Raji (cell line): ENCODE results near the gene MRPS18B.
A peak's percentile ranks its signal among the peaks of the same experiment; 100 is the strongest.

Experiments
- POLR2A ChIP-seq: IDR thresholded peaks from 2 replicates; pipeline ENCODE4 v1.6.1; 2011; ENCODE audit warnings: low read depth, low read length, control low read depth; ENCODE audit not compliant: insufficient read depth

Gene MRPS18B

DNA sequence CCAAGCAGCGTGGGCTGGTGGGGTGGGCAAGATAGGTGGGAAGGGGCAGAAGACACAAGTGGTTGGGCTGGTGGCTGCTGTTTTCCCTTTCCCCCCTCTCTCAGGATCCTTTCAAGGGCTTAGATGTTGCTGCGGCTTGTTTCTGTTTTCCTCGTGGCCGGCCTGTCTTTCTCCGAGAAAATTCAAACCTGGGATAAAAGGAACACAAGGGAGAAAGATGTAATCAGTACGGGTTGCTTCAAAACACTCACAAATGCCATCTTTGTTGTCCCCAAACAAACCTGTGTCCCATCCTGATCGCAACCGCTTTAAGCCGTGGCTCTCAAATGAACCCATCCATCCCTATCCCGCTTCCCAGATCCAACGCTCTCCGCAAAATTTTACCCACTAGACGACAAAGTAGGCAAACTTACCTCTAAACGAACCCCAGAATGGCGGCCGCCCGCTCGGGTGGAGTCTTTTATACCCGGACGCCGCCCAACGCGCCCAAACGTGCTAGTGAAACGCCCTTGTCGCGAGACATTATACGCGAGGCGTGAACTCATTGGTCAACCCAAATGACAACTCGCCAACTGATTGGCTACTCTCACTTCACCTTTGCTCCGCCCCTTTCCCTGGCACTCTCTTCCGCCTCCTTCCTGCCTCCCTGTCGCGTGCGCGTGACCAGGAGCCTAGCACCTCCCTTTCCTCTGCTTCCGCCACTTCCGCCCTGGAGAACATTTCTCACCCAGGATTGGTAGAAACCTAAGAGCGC lies 652 bp upstream of the MRPS18B start, which contains the start of gene PPP1R10:
Gene PPP1R10, minus strand, starts transcription at position 433 of the 754 bp plus-strand sequence. CDS start 7,299 bp downstream, outside the sequence.
- peak; percentile 98 for TF ChIP-seq POLR2A

DNA sequence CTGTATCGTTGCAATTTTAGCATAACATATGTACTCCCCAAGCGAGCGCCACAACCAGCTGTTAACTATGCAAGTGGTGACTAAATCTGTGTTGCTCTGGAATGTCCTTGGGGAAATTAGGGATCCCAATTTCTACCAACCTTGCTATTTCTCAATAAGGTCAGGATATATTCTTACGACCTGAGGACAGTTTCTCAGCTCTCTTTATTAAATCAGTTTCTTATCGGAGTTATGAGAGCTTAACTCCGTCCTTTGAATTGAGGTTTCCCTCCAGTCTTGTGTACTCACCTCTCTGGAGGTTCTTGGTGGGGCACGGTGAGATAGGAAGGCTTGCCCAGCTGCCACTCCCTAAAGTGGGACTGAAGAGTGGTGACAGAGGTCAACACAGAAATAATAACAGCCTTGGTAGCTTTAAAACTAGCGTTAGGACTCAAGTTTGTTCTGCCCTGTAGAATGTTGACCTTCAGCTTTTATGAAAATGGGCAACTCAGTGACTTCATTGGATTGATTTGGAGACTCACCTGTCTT lies 694 bp downstream of the MRPS18B start:
- TF ChIP-seq POLR2A: no peak

DNA sequence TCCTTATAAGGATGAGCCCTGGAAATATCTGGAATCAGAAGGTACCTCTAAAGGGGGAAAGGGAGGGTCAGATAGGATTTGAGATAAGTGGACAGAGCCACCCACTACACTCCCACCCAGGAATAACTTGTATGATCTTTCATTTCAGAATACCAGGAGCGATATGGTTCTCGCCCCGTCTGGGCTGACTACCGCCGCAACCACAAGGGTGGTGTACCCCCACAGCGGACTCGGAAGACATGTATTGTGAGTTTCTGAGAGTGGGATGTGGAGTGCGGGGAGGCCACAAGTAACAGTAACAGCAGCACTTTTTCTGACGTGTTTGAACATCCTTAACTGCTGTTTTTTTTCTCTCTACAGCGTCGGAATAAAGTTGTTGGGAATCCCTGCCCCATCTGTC lies 1.9 kb downstream of the MRPS18B start:
- TF ChIP-seq POLR2A: no peak

DNA sequence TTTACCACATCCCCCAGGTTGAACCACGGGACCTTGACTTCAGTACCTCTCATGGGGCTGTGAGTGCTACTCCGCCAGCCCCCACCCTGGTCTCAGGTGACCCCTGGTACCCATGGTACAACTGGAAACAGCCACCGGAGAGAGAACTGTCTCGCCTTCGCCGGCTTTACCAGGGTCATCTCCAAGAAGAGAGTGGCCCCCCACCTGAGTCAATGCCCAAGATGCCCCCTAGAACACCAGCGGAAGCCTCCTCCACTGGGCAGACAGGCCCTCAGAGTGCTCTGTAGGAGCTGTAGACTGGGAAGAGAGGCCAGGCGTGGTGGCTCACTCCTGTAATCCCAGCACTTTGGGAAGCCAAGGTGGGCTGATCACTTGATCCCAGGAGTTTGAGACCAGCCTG lies 7.9 kb downstream of the MRPS18B start:
- TF ChIP-seq POLR2A: no peak

DNA sequence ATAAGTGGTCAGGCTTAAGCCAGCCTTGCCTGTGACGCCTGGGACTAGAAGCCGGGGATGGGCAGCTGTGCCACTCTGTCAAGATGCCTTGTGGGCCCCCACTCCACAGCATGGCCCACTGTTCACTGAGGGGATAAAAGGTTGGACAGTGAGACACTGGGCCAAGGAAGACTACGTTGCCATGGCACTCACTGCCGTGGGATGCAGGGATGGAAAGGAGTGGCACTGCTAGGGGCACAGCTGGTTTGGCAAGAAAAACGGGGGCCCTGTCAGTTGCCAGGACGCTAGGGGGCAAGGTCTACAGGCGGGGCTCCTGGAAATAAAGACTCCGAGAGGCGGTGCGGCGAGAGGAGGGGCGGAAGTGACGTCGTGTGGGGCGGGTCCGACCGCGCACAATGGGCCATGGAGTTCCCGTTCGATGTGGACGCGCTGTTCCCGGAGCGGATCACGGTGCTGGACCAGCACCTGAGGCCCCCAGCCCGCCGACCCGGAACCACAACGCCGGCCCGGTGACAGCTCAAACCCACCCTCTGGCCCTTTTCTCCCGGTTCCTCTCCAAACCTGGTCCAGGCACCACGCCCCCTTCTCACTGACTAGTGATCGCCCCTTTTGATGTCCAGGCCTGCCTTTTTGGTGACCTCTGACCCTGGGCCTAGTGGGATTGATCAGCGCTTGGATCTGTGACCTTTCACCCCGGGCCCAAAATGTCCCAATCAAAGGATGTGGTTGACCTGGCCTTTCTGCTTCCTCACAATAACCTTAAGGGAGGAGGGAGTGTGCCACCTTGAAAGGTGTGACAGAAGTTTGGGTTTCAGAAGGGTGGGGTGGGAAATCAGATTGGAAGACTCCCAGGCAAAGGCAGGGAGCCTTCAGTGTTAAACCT lies 9.1 kb downstream of the MRPS18B start, which contains the start of gene ATAT1:
Gene ATAT1, plus strand, starts transcription at position 391 of the 883 bp plus-strand sequence.
- TF ChIP-seq POLR2A: peak; percentile 89

DNA sequence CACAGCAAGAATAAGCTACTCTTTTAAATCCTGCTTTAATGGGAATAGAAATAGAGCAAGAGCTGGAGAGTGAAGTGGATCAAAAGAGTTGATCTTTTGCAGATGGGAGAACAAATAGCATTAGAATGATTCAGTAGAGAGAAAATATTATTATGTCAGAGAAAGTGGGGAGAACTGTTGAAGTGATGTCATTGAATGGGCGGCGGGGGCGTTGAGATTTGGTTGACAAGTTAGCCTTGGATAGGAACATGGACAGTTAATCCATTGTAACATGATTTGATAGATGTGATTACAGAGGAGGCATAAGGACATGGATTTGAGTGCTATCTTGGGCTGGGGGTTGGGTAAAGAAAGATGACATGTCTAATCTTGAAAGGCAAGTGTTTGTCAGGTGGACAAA lies 18.2 kb downstream of the MRPS18B start:
- TF ChIP-seq POLR2A: no peak

DNA sequence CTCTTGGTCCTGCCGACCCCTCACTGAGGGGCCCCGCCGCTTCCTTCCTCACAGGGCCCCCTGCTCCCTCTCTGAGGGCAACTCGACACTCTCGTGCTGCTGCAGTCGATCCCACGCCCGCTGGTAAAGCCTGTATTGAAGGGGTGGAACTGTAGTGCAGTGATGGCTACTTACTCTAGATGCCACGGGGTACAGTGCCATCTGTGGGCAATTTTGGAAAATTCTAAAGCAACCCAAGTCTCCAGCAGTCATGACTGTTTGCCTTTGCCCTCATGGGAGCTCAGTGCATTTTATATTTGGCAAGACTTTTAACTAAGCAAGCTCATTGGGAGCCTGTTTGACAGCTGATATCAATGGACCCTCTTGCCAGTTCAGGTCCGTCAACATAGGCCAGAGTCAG lies 22.8 kb downstream of the MRPS18B start:
- TF ChIP-seq POLR2A: no peak

DNA sequence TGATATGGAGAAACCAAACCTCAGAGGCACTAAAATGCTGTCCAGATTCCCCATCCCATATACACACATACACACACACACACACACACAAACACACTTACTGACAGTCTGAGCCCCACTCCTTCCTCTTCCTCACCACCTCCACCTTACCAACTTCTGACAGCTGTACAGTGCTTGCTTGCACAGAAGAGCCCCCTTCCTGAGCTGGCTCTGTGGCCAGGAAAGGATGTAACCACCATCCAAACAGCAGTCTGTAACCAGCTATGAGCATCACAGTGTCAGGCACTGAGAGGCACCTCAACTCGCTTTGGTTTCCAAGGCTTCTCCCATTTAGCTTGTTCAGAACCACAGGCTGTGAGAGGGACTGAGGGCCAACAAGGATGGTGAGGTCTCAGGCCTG lies 23.4 kb downstream of the MRPS18B start:
- TF ChIP-seq POLR2A: no peak

DNA sequence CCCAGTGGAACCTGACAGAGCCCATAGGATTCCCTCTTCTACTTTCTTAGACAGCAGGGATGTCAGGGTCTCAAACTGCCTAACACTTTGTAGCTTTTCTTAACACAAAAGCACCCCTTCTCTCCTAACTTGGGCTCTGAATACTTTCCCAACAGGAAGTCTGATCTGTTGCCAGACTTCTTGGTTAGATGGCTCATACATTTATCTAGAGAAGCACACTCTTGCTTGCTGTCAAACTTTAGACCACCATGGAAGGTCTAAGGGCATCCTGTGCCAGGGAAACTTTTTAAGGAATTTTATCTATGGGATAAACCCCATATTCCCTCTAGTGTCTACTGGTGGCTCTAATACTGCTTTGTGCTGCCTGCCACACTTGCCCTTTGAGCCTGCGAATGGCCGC lies 26.0 kb downstream of the MRPS18B start:
- no peak for TF ChIP-seq POLR2A

DNA sequence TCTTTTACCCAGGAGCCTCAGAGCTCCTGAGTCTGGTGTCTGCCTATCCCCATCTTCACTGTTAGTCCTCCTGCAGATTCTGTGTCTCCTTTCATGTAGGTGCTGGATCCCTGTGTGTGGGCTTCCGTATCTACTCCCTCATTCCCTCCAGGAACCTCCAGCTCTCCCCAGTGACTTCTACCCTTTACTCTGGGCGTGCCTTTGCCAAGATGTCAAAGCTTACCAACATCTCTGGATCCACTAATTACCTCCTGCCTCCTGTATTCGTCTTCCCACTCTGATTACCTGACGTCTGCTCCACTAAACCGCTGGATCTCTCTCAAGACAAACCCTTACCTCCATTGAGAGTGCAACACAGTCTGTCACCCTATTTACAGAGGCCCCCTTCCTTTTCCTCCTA lies 27.1 kb downstream of the MRPS18B start:
- no peak for TF ChIP-seq POLR2A

DNA sequence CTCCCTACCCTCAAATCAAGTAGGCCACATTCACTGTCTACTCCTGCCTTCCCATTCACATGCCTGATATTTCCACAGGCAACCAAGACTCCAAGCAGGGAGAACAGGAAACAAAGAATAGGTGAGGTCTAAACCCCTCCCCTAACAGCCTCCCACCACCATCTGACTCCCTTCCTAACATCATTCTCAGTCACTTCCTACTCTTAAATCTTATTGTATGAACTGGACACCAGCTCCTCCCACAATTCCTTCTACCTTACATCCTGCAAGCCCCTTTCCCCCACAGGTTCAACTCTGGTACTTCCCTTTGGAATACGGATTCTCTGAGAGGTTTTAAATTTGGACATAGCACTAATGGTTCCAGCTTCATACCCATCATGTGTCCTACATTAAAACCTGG lies 28.3 kb downstream of the MRPS18B start:
- TF ChIP-seq POLR2A: no peak

DNA sequence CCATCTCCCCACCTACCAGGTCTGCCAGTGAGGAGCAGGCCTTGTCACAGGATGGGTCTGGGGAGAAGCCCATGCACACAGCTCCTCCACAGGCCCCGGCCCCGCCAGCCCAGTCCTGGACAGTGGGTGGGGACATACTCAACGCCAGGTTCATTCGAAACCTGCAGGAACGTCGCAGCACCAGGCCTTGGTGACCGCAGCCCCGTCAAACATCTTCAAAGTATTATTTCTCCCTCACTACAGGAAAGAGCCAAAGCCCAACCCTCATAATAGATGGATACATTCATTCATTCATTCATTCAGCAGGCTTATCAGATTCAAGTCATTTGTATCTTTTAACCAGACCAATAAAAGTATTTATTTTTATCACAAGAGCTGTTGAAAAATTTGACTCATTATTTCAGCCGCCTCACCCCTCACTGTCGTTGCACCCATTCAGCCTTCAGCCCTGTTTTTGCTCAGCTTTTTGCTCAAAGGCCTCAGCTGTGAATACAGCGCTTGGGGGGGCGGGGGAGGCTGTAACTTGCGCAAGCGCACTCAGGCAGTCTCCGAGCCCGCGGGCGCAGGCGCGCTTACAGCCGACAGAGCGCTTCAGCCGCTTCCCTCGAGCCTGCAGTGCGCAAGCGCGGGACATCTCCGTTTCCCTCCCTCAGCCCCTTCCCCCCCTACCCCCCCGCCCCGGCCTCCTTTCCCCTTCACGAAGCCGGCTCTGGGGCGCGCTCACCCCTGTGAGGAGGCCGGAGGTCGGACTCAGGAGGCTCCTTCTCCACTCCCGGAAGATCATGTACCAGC lies 29.0 kb downstream of the MRPS18B start, which contains the start of gene C6orf136:
Gene C6orf136, plus strand, starts transcription at position 684 of the 792 bp plus-strand sequence. Its CDS starts 99 bp downstream, at position 783.
- no peak for TF ChIP-seq POLR2A

DNA sequence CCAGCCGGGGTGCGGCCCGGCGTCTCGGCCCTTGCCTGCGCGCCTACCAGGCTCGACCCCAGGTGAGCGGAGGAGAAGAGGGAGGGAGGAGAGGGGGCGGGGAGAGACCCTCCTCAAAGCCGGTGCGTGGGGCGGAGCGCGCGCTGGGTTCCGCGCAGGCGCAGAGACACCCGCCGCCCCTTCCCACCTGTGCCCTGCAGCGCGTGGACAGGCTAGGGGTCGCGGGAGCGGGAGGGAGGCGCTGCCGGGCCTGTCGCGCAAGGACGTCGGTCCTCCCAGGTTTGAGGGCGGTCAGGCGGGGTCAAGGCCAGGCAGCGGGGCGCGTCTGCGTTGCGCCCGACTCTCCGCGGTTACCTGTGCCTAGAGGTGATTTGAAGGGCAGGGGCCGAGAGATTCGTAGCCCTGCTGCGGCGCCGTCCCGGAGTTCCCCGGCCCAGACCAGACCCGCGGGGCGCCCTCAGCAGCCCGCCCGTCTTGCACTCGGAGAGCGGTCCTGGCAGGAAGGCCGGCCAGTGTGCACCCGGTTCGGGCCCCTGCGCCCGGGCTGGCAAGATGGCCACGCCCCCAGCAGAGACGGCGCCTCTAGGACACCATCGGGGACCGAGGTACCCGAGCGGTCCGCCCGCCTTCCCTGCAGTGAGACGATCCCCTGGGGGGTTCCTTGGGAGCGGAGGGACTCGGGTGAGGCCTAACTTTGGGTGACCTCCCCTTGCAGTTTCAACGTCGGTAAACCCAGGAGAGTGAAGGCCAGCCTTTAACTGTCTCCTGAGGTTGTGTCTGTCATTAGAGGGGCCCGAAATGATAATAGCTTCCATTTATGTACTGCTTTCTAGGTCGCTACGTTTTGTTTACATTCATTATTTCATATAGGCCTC lies 29.8 kb downstream of the MRPS18B start:
- TF ChIP-seq POLR2A: peak; percentile 88

DNA sequence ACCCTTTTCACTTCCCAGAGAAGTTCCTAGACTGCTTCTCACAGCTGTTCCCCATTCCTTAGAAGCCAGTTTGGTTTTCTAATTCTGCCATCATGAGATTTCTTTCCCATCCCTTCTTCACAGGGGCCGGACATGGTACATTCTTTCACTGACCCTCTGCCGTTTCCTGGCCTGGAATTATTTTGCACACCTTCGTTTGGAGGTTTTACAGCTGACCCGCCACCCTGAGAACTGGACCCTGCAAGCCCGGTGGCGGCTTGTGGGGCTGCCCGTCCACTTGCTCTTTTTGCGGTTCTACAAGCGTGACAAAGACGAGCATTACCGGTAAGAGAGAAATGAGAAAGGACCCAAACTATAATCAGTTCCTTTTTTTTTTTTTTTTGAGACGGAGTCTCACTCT lies 33.5 kb downstream of the MRPS18B start:
- no peak for TF ChIP-seq POLR2A
